KOPT-K1 (cell line): ENCODE measurements around the gene LIPA.

ENCODE experiments used
- H3K27ac ChIP-seq: fragments of 200-600 bp; sonication (generic); 2 replicates; pipeline ENCODE4 v1.5.1; 2016; ENCODE audit warnings: antibody characterized with exemption, mild to moderate bottlenecking, low read depth, low read length; ENCODE audit not compliant: poor library complexity, severe bottlenecking
- H3K36me3 ChIP-seq: fragments of 200-600 bp; sonication (generic); 2 replicates; pipeline ENCODE4 v1.5.1; 2017; ENCODE audit warnings: antibody characterized with exemption, mild to moderate bottlenecking, low read length, moderate library complexity; ENCODE audit not compliant: insufficient read depth
- H3K9me3 ChIP-seq: fragments of 200-600 bp; sonication (generic); 2 replicates; pipeline ENCODE4 v1.5.1; 2017; ENCODE audit warnings: antibody characterized with exemption, low read length, mild to moderate bottlenecking; ENCODE audit not compliant: insufficient read depth, poor library complexity, severe bottlenecking

LIPA gene

DNA sequence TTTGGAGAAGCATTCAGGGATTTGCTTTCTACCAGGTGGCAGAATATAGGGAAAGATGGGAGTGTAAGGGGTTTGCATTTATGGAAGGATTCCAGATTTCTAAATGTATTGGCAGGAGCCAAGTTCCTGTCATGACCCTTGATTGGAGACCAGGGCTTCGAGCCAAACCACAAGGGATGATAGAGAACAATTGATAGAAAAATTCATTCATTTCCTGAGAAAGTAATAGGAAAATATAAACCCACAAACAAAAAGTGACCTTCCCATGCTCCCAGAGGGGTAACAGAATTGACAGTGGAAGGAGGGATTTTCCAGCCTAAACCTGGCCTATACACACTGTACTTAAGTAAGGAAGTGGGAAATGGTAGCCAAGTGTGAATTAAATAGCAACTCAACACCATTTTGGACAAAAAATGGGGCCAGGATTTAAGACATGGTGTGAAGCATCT is 27.9 kb upstream of the LIPA start:
- Histone ChIP-seq H3K27ac (no peak overlapping the region), H3K36me3 (no peaks in the 10 kb centered on the region), H3K9me3 (no peaks in the 10 kb centered on the region)

DNA sequence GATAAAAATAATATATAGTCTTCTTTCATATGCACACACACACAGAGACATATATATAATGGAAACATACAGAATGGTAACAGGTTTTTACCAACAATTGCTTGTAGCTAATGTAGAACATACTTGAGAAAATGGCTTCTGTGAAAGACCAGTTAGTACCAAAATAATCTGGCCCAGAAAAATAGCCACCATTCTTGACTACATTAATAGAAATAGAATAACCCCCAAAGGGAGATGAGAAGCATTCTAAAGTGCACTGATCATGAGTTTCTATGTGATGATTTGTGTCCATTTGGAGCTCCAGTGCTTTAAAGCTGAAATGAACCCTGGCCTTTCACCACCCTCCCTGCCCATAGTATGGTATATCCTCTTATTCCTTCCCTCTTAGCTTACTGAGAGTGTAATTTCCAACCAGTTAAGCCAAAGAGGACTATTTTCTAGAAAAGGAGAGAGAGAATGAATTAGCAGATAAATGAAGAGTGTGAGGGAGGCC is 27.4 kb upstream of the LIPA start:
- no peaks in the 10 kb centered on the region for H3K36me3 ChIP-seq
- H3K27ac ChIP-seq = no peak overlapping the region
- no peaks in the 10 kb centered on the region for H3K9me3 ChIP-seq

DNA sequence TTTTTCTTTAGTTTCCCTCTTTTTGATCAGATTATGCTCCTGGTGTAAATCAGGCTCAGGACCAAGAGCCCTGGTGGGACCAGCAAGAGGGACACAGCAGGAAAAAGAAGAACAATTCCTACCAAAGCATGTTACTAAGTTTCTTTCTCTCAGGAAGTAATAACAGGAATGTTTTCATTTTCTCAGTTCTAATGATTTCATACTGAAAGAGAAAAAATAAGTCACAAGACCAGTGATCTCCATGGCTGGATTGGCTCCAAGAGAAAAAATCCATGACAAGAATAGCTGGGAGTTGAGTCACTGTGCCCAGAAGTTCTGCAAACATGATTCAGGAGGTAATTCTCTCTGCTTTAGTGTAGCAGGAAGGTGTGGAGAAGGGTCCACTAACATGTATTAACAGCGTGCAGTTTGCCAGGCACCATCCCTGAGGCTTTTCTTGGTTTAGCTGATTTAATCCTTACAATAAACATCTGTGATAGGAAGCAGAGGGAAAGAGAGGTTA is 26.5 kb upstream of the LIPA start:
- Histone ChIP-seq H3K27ac (no peak overlapping the region), H3K9me3 (no peaks in the 10 kb centered on the region), H3K36me3 (no peaks in the 10 kb centered on the region)

- Histone ChIP-seq H3K27ac (no peak overlapping the region), H3K9me3 (no peaks in the 10 kb centered on the region)
Observed at GRCh38 chr10:89275383-89275782, 23.8 kb upstream of the LIPA start.

GRCh38 chr10:89274928-89275327 is 23.4 kb upstream of the LIPA start:
- no peaks in the 10 kb centered on the region for H3K36me3 ChIP-seq
- no peak overlapping the region for H3K27ac ChIP-seq
- no peaks in the 10 kb centered on the region for H3K9me3 ChIP-seq

More at GRCh38 chr10:89275383-89275782, 23.8 kb upstream of the LIPA start:
- no peaks in the 10 kb centered on the region for H3K36me3 ChIP-seq

DNA sequence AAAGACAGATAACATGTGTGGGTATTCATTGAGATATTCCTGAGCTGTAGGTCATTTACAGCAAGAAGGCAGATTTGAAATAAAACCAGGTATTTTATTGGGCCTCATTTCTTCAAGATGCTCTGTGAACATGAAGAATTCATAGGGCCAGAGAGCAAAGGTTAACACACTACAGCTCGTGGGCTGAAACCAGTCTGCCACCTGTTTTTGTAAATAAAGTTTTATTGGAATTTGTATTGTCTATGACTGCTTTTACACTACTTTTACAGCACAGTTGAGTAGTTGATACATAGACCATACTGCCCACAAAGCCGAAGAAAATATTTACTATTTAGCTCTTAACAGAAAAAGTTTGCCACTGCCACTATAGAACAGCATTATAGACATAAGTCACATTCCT is 22.1 kb upstream of the LIPA start:
- H3K27ac ChIP-seq = no peak overlapping the region

DNA sequence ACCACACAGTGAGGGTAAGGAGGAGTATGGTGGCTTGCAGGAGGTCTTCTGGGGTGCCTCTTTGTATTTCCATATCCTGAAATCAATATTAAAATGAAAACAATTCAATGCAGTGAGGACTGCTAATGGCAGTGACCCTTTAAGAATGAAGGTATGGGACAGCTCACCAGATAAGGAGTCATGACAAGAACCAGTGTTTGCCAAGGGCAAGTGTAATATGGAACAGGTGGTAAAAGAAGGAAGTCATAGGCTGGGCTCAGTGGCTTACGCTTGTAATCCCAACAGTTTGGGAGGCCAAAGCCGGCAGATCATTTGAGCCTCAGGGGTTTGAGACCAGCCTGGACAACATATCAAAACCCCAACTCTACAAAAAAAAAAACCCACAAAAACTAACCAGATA is 20.0 kb upstream of the LIPA start:
- Histone ChIP-seq H3K36me3 (no peaks in the 10 kb centered on the region), H3K9me3 (no peaks in the 10 kb centered on the region), H3K27ac (no peak overlapping the region)

More for the DNA sequence above, 22.1 kb upstream of the LIPA start:
- H3K9me3 ChIP-seq = no peaks in the 10 kb centered on the region
- H3K36me3 ChIP-seq = no peaks in the 10 kb centered on the region

- Histone ChIP-seq H3K27ac (no peak overlapping the region), H3K9me3 (no peaks in the 10 kb centered on the region), H3K36me3 (no peaks in the 10 kb centered on the region)
Observed at GRCh38 chr10:89270153-89270483, 18.5 kb upstream of the LIPA start.

DNA sequence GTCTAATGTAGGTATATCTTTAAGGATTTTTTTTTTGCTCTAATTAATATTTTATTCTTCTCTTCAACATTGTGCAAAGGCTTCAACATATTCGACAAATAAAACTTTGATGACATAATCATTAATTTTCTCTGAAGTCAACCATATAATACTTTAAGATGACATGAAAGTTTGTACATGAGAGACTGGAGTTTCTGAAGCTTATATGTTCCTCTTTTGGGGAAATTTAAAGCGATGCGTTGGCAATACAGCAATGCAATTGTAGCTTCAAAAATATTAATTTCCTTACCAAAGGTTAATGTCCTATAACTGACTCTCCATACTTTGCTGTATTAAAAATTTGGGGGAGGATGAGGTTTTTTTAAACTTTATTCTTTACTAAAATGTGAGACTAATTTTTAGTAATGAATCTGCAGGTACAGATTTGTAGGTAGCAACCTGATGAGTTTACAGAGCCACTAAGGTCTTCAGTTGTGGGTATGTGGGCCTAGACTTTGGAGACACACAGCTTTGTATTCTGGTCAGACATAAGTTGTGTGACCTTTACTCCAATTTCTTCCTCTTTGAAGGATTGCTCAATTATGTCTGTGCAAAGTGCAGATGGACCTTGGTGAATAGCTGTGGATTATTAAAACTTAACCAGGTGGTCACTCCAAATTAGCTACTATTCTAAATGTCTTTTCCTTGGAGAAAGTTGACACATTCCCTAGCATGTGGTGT is 18.0 kb upstream of the LIPA start:
- no peak overlapping the region for H3K27ac ChIP-seq
- H3K36me3 ChIP-seq = no peaks in the 10 kb centered on the region
- H3K9me3 ChIP-seq = peaks cover 3% of the 10 kb centered on the region

DNA sequence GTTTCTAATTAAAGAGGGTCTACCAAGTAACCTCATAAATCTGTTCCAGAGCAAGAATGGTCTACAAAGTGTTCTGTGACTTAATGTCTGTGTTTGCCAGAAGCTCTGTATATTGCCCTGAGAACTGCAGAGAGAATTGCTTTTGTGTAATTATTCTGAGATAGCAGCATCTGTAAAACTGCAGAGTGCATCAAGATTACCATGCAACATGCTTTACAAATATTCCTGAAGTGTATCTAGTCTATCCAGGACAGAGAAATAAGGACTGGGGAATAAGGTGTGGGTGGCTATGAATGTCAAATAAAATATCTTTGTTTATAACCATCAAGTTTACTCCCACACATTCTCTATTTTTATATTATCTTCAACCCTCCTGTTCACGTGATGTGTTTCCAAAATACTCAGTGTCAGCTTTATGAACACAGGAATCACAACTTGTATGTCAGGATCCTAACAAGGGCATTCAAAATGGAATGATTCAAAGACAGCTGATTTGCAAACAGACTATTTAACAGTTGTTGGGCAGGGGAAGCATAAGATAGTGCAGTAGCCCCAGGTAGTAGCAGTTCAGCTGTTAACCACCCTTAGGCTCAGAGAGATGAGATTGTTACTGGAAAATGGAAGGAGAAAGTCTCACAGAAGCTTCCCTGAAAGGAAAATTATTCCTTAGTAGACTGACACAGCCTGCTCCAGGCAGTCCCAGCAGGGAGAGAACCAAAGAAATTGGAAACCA is 15.3 kb upstream of the LIPA start:
- no peak overlapping the region for H3K27ac ChIP-seq

GRCh38 chr10:89263531-89263930 is 12.0 kb upstream of the LIPA start:
- H3K27ac ChIP-seq = no peak overlapping the region
- peaks cover 14% of the 10 kb centered on the region for H3K9me3 ChIP-seq
- H3K36me3 ChIP-seq = no peaks in the 10 kb centered on the region

More for the DNA sequence above, 15.3 kb upstream of the LIPA start:
- peaks cover 14% of the 10 kb centered on the region for H3K9me3 ChIP-seq
- no peaks in the 10 kb centered on the region for H3K36me3 ChIP-seq

GRCh38 chr10:89263091-89263490 is 11.5 kb upstream of the LIPA start:
- Histone ChIP-seq H3K36me3 (no peaks in the 10 kb centered on the region), H3K9me3 (peaks cover 14% of the 10 kb centered on the region), H3K27ac (no peak overlapping the region)

DNA sequence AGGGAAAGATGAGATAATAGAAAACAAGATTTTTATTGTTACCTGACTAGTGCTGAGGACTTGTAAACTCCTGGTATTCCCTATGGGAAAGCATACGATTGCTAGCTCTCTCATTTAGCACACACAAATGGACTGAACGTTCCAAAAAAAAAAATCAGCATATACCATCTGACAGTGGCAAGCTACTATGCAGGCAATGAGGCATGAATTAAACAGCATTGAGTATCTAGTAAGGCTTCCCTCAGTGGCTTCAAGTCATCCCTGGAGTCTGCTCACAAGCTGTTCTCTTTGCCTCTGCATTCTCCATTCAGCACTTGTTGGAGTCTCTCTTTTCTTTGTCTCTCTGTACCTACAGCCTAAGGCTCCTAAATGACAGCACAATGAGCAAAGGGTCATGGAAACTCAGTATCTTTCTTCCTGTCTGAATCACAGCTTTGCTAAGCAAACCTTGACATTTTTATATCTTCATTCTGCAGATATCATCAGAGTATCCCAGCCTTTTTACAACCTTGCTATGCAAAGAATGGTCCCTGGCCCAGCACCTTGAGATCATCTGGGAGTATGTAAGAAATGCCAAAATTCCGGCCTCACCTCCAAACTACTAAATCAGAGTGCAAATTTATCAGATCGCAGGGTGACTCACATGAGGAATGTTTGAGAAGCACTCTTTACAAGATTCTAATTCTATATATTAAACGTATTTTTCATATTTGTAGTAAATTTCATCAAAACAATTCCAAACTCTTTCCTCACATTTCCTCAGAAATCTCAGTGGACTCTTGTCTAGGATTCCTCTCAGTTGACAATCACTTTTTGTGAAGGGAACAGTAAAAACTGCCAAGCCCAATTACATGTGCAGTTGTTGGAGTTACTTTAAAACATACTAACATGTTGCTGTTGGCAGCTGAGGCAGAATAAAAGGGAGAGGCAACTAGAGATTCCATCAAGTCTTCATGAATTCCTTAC is 10.8 kb upstream of the LIPA start:
- Histone ChIP-seq H3K36me3 (no peaks in the 10 kb centered on the region), H3K27ac (no peak overlapping the region), H3K9me3 (peaks cover 14% of the 10 kb centered on the region)

DNA sequence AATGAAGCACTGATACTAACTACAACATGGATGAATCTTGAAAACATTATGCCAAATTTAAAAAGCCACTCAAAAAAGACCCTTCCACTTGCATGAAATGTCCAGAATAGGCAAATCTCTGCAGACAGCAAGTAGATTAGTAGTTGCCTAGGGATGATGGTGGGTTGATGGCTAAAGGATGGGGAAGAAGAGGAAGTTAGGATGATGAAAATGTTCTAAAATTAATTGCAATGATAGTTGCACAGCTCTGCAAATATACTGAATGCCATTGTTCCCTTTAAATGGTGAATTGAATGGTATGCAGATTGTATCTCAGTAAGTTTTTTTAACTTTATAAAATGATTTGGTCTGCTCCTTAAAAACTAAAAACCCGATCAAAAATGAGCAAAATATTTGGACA is 7.3 kb upstream of the LIPA start:
- Histone ChIP-seq H3K9me3 (peaks cover 14% of the 10 kb centered on the region), H3K27ac (no peak overlapping the region), H3K36me3 (no peaks in the 10 kb centered on the region)

- H3K27ac ChIP-seq = no peak overlapping the region
- no peaks in the 10 kb centered on the region for H3K36me3 ChIP-seq
- peaks cover 23% of the 10 kb centered on the region for H3K9me3 ChIP-seq
Observed at GRCh38 chr10:89257581-89257980, 6.0 kb upstream of the LIPA start.
